SK-N-SH (cell line): ENCODE data around the gene KRTAP19-6. TPM values are rescaled to one million over a fixed set of nuclear protein-coding genes. Genes with fewer than 3 reads are reported as not detected.

ENCODE experiments used
- CTCF ChIA-PET: fragments of 300-600, 350-600 bp; formaldehyde crosslinking; extraction: SDS; loops from one replicate; lab custom pipeline; 2021; lab: Yijun Ruan, JAX
- POLR2A ChIA-PET: fragments of 350-600 bp; sonication (Branson Sonifier 250); formaldehyde crosslinking; extraction: SDS; loops from one replicate; lab custom pipeline; 2020; ENCODE audit warnings: antibody characterized with exemption, inconsistent platforms; lab: Yijun Ruan, JAX
- DNase-seq: peaks from one replicate; pipeline ENCODE4 v3.0.0; 2012
- H2AFZ ChIP-seq: fragments of 200-600 bp; sonication (generic); 2 replicates; pipeline ENCODE4 v1.8.1; 2016; ENCODE audit warnings: antibody characterized with exemption, mild to moderate bottlenecking, low read depth
- H3F3A ChIP-seq: fragments of 200-600 bp; sonication (generic); replicated peaks from 2 replicates; pipeline ENCODE3; 2016; ENCODE audit warnings: antibody characterized with exemption, mild to moderate bottlenecking; ENCODE audit not compliant: insufficient read depth
- H3K27ac ChIP-seq, 2 experiments: fragments of 200-500 bp in 1 of 2; fragments of 200-600 bp in 1 of 2; sonication (Bioruptor generic) in 1 of 2; sonication (generic), shearing (Covaris generic) in 1 of 2; 2 replicates each; pipeline versions ENCODE4 v1.5.1 to v1.6.1; 2014 to 2016; ENCODE audit warnings: low read depth in 2 of 2, inconsistent platforms in 1 of 2, low read length in 1 of 2, mild to moderate bottlenecking in 1 of 2, mixed read lengths in 1 of 2
- H3K27me3 ChIP-seq: fragments of 200-600 bp; sonication (generic), shearing (Covaris generic); 2 replicates; pipeline ENCODE4 v1.6.1; 2016; ENCODE audit warnings: mixed run types; ENCODE audit not compliant: insufficient read depth
- H3K36me3 ChIP-seq, 2 experiments: fragments of 200-500 bp in 1 of 2; fragments of 200-600 bp in 1 of 2; sonication (Bioruptor generic) in 1 of 2; sonication (generic) in 1 of 2; replicated peaks in 1 of 2; 2 replicates each; pipeline versions ENCODE3 to v1.5.1; 2014 to 2016; ENCODE audit warnings: low read length in 1 of 2, mild to moderate bottlenecking in 1 of 2; ENCODE audit not compliant: insufficient read depth in 2 of 2, control insufficient read depth in 1 of 2
- H3K4me1 ChIP-seq, 2 experiments: fragments of 200-500 bp in 1 of 2; fragments of 200-600 bp in 1 of 2; sonication (Bioruptor generic) in 1 of 2; sonication (generic), shearing (Covaris generic) in 1 of 2; 2 replicates each; pipeline versions ENCODE4 v1.5.1 to v1.6.1; 2014 to 2016; ENCODE audit warnings: low read depth in 1 of 2, low read length in 1 of 2, mixed run types in 1 of 2; ENCODE audit not compliant: insufficient read depth in 2 of 2, control insufficient read depth in 1 of 2
- H3K4me2 ChIP-seq: fragments of 200-600 bp; sonication (generic), shearing (Covaris generic); 2 replicates; pipeline ENCODE4 v1.6.1; 2017; ENCODE audit warnings: mixed run types
- H3K4me3 ChIP-seq, 2 experiments: fragments of 200-500 bp in 1 of 2; fragments of 200-600 bp in 1 of 2; sonication (Bioruptor generic) in 1 of 2; sonication (generic), shearing (Covaris generic) in 1 of 2; 2 replicates each; pipeline versions ENCODE4 v1.5.1 to v1.8.1; 2014 to 2016; ENCODE audit warnings: low read depth in 2 of 2, inconsistent platforms in 1 of 2, low read length in 1 of 2, mild to moderate bottlenecking in 1 of 2, mixed read lengths in 1 of 2, moderate library complexity in 1 of 2
- H3K79me2 ChIP-seq: fragments of 200-600 bp; sonication (generic); 2 replicates; pipeline ENCODE4 v1.8.1; 2017; ENCODE audit warnings: mild to moderate bottlenecking; ENCODE audit not compliant: insufficient read depth
- H3K9ac ChIP-seq: fragments of 200-600 bp; sonication (generic); 2 replicates; pipeline ENCODE4 v1.6.1; 2017; ENCODE audit warnings: mixed run types
- H3K9me2 ChIP-seq: fragments of 200-600 bp; sonication (generic); 2 replicates; pipeline ENCODE4 v1.6.1; 2017; ENCODE audit warnings: mixed run types
- H3K9me3 ChIP-seq: fragments of 200-600 bp; sonication (generic); 2 replicates; pipeline ENCODE4 v1.6.1; 2017; ENCODE audit warnings: mixed run types, mild to moderate bottlenecking, moderate library complexity
- H4K20me1 ChIP-seq: fragments of 200-600 bp; sonication (generic); 2 replicates; pipeline ENCODE4 v1.6.1; 2017; ENCODE audit warnings: mild to moderate bottlenecking, mixed run types; ENCODE audit not compliant: insufficient read depth
- CHD2 ChIP-seq: fragments of 150-350 bp; IDR thresholded peaks from 2 replicates; pipeline ENCODE4 v1.6.1; 2018; ENCODE audit warnings: low read length; ENCODE audit not compliant: partially characterized antibody
- ELF1 ChIP-seq: IDR thresholded peaks from 2 replicates; pipeline ENCODE4 v1.4.0; 2012
- EZH2phosphoT487 ChIP-seq: fragments of 200-600 bp; sonication (generic); IDR thresholded peaks from 2 replicates; pipeline ENCODE4 v1.6.1; 2017; ENCODE audit warnings: low read depth, mixed run types, mild to moderate bottlenecking, antibody characterized with exemption, moderate library complexity, borderline replicate concordance
- FOXJ3 ChIP-seq: sonication (generic); formaldehyde crosslinking; IDR thresholded peaks from 2 replicates; pipeline ENCODE4 v1.5.1; 2020; ENCODE audit warnings: mild to moderate bottlenecking, missing genetic modification reagents
- FOXM1 ChIP-seq: IDR thresholded peaks from 2 replicates; pipeline ENCODE4 v1.4.0; 2012; ENCODE audit warnings: low read depth, mild to moderate bottlenecking
- JUND ChIP-seq: IDR thresholded peaks from 2 replicates; pipeline ENCODE4 v1.4.0; 2012
- MXI1 ChIP-seq: IDR thresholded peaks from 2 replicates; pipeline ENCODE4 v1.6.1; 2012; ENCODE audit warnings: mild to moderate bottlenecking, low read depth, low read length, improper control_type of control experiment
- NRF1 ChIP-seq: IDR thresholded peaks from 2 replicates; pipeline ENCODE4 v1.6.1; 2012; ENCODE audit warnings: low read depth, mild to moderate bottlenecking, low read length
- POLR2AphosphoS5 ChIP-seq: IDR thresholded peaks from 2 replicates; pipeline ENCODE4 v1.6.1; 2012; ENCODE audit warnings: low read depth, low read length
- RAD21 ChIP-seq: IDR thresholded peaks from 2 replicates; pipeline ENCODE4 v1.6.1; 2012; ENCODE audit warnings: mild to moderate bottlenecking, low read length
- RFX5 ChIP-seq: IDR thresholded peaks from 2 replicates; pipeline ENCODE4 v1.6.1; 2012; ENCODE audit warnings: mild to moderate bottlenecking, improper control_type of control experiment, low read length
- SMC3 ChIP-seq: IDR thresholded peaks from 2 replicates; pipeline ENCODE4 v1.6.1; 2012; ENCODE audit warnings: low read depth, low read length, improper control_type of control experiment
- TAF1 ChIP-seq: IDR thresholded peaks from 2 replicates; pipeline ENCODE4 v1.6.1; 2012; ENCODE audit warnings: low read depth, mild to moderate bottlenecking, low read length, moderate library complexity, borderline replicate concordance
- TEAD4 ChIP-seq: IDR thresholded peaks from 2 replicates; pipeline ENCODE4 v1.4.0; 2012; ENCODE audit warnings: mild to moderate bottlenecking, borderline replicate concordance; ENCODE audit not compliant: insufficient read depth
- USF1 ChIP-seq: IDR thresholded peaks from 2 replicates; pipeline ENCODE4 v1.4.0; 2012; ENCODE audit warnings: low read depth, borderline replicate concordance
- YY1 ChIP-seq: IDR thresholded peaks from 2 replicates; pipeline ENCODE4 v1.4.0; 2012; ENCODE audit warnings: low read depth, mild to moderate bottlenecking
- WGBS: methylation state at CpG from one replicate; pipeline ENCODE4 v1.1.6; 2017; ENCODE audit warnings: low lambda C conversion rate; 5-methylcytosine and 5-hydroxymethylcytosine counted together
- polyA plus RNA-seq, 3 experiments: library from polyadenylated mRNA; depleted of rRNA; stranded (reverse); fragments of >200 nt; gene quantifications; 2 replicates each; pipeline ENCODE4 v1.2.3, GENCODE V29; 2012
- TF ChIP-seq, protein P1 (sequence below): IDR thresholded peaks from 2 replicates; pipeline ENCODE4 v1.4.0; 2012; ENCODE audit warnings: low read depth, borderline replicate concordance
- TF ChIP-seq, protein P2 (sequence below): fragments of 150-350 bp; IDR thresholded peaks from 2 replicates; pipeline ENCODE4 v1.6.1; 2016; ENCODE audit warnings: mild to moderate bottlenecking, low read depth, low read length
- TF ChIP-seq, protein P3 (sequence below): fragments of 200-600 bp; sonication (generic); IDR thresholded peaks from 2 replicates; pipeline ENCODE4 v1.6.1; 2017; ENCODE audit warnings: antibody characterized with exemption, mild to moderate bottlenecking, moderate library complexity
- TF ChIP-seq, protein P4 (sequence below): IDR thresholded peaks from 2 replicates; pipeline ENCODE4 v1.4.0; 2012; ENCODE audit warnings: low read depth

The KRTAP19-6 gene
- polyA plus RNA-seq, 1 of the 3 experiments (the other 2 are of a cell fraction): not detected

DNA sequence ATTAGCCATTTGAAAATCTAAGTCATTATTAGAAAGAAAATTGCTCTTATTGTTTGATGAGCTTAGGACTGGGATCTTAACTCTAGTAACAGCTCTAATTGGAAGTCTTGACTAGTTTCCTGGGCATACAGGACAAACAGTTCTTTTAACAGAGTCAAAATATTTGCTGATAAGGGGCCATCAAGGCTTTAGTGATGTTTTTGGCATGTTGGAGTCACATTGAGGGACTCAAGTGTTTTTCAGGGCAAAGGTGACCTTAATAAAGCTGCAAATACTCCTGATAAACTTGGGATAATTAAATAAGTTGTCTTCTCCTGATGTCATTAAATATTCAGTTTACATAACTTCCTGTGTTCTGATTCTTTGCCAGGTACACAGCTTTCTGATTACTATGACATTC is 26.0 kb upstream of the KRTAP19-6 start:
- H3K4me2 ChIP-seq: no peak overlapping the region
- ChIA-PET POLR2A (no interaction called here), CTCF (no interaction called here)
- H3K79me2 ChIP-seq: no peaks in the 10 kb centered on the region
- no peaks in the 10 kb centered on the region for H4K20me1 ChIP-seq
- H3K27me3 ChIP-seq: no peaks in the 10 kb centered on the region
- TF ChIP-seq RAD21: no peak
- no peak overlapping the region for H3K9ac ChIP-seq
- H2AFZ ChIP-seq: no peak overlapping the region
- no peaks in the 10 kb centered on the region for H3K9me3 ChIP-seq
- no peak for DNase-seq
- H3F3A ChIP-seq: no peaks in the 10 kb centered on the region
- no peak overlapping the region for H3K4me3 ChIP-seq
- H3K36me3 ChIP-seq: no peaks in the 10 kb centered on the region
- no peaks in the 10 kb centered on the region for H3K4me1 ChIP-seq
- no peaks in the 10 kb centered on the region for H3K9me2 ChIP-seq
- H3K27ac ChIP-seq: no peak overlapping the region

DNA sequence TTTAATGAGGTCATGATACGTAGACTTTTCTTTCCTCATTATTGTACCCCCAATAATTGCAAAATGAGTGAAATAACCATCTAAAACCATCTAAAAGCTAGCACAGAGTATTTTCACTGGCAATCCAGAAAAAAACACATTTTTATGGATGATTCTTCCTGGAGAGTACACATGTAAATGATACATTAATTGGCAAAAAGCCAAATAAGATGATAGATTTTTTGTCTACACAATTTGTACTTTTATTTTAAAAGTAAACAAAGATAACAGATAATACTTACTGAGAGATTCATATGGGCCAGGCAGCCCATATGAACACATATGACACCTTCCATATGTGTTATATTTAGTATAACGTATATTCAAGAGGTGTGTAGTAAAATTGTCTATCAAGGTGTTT is 22.0 kb upstream of the KRTAP19-6 start:
- no peak for DNase-seq
- H3K79me2 ChIP-seq: no peaks in the 10 kb centered on the region
- no peak overlapping the region for H2AFZ ChIP-seq
- no peak overlapping the region for H3K9ac ChIP-seq
- H3F3A ChIP-seq: no peaks in the 10 kb centered on the region
- H3K4me3 ChIP-seq: no peak overlapping the region
- H3K27me3 ChIP-seq: no peaks in the 10 kb centered on the region
- no peak overlapping the region for H3K4me2 ChIP-seq
- 1% methylated on average over 2 of the region's 2 CpGs for WGBS
- no peaks in the 10 kb centered on the region for H3K9me2 ChIP-seq
- H3K27ac ChIP-seq: no peak overlapping the region
- no peaks in the 10 kb centered on the region for H3K4me1 ChIP-seq
- POLR2A ChIA-PET: no interaction called here
- no peak for TF ChIP-seq RFX5
- no peak for TF ChIP-seq TAF1
- TF ChIP-seq EZH2phosphoT487: no peak
- no peak for TF ChIP-seq SMC3
- TF ChIP-seq USF1: no peak
- TF ChIP-seq, protein P1, sequence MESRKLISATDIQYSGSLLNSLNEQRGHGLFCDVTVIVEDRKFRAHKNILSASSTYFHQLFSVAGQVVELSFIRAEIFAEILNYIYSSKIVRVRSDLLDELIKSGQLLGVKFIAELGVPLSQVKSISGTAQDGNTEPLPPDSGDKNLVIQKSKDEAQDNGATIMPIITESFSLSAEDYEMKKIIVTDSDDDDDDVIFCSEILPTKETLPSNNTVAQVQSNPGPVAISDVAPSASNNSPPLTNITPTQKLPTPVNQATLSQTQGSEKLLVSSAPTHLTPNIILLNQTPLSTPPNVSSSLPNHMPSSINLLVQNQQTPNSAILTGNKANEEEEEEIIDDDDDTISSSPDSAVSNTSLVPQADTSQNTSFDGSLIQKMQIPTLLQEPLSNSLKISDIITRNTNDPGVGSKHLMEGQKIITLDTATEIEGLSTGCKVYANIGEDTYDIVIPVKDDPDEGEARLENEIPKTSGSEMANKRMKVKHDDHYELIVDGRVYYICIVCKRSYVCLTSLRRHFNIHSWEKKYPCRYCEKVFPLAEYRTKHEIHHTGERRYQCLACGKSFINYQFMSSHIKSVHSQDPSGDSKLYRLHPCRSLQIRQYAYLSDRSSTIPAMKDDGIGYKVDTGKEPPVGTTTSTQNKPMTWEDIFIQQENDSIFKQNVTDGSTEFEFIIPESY: no peak
- TF ChIP-seq, protein P2, sequence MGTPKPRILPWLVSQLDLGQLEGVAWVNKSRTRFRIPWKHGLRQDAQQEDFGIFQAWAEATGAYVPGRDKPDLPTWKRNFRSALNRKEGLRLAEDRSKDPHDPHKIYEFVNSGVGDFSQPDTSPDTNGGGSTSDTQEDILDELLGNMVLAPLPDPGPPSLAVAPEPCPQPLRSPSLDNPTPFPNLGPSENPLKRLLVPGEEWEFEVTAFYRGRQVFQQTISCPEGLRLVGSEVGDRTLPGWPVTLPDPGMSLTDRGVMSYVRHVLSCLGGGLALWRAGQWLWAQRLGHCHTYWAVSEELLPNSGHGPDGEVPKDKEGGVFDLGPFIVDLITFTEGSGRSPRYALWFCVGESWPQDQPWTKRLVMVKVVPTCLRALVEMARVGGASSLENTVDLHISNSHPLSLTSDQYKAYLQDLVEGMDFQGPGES: no peak
- TF ChIP-seq, protein P3, sequence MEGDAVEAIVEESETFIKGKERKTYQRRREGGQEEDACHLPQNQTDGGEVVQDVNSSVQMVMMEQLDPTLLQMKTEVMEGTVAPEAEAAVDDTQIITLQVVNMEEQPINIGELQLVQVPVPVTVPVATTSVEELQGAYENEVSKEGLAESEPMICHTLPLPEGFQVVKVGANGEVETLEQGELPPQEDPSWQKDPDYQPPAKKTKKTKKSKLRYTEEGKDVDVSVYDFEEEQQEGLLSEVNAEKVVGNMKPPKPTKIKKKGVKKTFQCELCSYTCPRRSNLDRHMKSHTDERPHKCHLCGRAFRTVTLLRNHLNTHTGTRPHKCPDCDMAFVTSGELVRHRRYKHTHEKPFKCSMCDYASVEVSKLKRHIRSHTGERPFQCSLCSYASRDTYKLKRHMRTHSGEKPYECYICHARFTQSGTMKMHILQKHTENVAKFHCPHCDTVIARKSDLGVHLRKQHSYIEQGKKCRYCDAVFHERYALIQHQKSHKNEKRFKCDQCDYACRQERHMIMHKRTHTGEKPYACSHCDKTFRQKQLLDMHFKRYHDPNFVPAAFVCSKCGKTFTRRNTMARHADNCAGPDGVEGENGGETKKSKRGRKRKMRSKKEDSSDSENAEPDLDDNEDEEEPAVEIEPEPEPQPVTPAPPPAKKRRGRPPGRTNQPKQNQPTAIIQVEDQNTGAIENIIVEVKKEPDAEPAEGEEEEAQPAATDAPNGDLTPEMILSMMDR: no peak
- TF ChIP-seq ELF1: no peak
- no peak for TF ChIP-seq FOXM1
- TF ChIP-seq NRF1: no peak
- no peak for TF ChIP-seq MXI1
- no peak for TF ChIP-seq YY1
- no peak for TF ChIP-seq FOXJ3 (CRISPR knock-in tag)
- TF ChIP-seq JUND: no peak
- TF ChIP-seq, protein P4, sequence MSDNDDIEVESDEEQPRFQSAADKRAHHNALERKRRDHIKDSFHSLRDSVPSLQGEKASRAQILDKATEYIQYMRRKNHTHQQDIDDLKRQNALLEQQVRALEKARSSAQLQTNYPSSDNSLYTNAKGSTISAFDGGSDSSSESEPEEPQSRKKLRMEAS: no peak
- no peak for TF ChIP-seq POLR2AphosphoS5
- no peak for TF ChIP-seq TEAD4
- no peak for TF ChIP-seq CHD2
- H3K9me3 ChIP-seq: no peaks in the 10 kb centered on the region
- no peaks in the 10 kb centered on the region for H3K36me3 ChIP-seq
- no peaks in the 10 kb centered on the region for H4K20me1 ChIP-seq
- CTCF ChIA-PET: no interaction called here
